LNCAP (cell line): Measurements from ENCODE around the gene SHISA2.

ENCODE experiments used
- TF ChIP-seq, protein P1 (sequence below): fragments of 450-650 bp; IDR thresholded peaks from 2 replicates; pipeline ENCODE4 v1.5.1; 2017; ENCODE audit warnings: mild to moderate bottlenecking

Gene SHISA2

DNA sequence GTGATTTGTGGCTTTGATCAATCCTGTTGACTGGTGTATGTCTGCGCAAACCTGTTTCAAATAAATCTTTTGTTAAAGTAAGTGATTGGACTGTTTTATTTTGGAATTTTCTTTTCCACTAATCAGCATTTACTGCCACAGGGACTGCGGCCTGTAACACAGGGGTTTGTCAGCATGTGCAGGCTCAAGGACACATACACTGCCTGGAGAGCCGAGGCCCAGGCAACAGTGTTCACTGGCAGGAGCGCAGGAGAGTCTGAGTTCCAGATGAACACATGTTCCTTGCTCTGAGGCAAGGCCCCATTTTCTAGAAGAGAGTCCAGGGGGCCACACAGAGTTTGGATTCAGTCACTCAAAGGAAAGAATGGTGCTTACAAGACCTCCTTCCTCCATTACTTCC lies 26.0 kb downstream of the SHISA2 start:
- TF ChIP-seq, protein P1, sequence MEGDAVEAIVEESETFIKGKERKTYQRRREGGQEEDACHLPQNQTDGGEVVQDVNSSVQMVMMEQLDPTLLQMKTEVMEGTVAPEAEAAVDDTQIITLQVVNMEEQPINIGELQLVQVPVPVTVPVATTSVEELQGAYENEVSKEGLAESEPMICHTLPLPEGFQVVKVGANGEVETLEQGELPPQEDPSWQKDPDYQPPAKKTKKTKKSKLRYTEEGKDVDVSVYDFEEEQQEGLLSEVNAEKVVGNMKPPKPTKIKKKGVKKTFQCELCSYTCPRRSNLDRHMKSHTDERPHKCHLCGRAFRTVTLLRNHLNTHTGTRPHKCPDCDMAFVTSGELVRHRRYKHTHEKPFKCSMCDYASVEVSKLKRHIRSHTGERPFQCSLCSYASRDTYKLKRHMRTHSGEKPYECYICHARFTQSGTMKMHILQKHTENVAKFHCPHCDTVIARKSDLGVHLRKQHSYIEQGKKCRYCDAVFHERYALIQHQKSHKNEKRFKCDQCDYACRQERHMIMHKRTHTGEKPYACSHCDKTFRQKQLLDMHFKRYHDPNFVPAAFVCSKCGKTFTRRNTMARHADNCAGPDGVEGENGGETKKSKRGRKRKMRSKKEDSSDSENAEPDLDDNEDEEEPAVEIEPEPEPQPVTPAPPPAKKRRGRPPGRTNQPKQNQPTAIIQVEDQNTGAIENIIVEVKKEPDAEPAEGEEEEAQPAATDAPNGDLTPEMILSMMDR = no peak

DNA sequence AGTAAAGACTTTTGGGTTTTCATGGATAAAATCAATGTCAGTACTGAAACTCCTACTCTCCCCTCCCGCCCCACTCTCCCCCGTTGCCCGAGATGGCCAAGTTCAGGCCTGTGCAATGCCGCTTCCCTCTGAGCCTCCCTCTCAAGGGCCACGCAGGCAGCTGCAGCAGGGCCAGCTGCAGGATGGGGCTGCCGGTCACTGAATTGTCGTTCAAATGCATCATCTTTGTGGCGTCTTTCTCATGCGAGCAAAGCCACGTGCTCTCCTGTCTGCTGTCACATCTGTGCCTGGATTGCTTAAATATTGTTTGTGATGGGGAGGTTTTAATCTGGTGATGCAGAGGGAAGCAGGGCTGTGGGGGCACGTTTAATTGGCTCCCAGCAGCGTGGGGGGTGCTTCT lies 26.6 kb downstream of the SHISA2 start:
- TF ChIP-seq, protein P1 = no peak

DNA sequence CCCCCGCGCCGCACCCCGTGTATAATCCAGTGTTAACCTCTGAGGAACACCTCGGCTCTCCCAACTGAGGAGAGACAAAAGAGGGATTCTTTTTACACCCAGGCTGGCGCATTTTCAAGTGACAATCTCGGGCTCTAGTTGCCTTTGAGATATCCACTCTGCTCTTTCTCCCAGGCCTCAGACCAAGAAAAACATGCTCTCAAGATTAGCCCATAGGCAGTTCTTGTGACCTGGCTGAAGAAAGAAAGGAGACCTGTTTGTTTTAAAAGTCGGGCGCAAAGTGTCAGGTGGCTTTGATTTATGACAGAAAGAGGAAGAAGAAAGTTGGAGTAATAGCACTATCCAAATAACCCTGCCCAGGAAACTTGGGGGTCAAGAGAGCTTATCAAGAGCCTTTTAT lies 27.3 kb downstream of the SHISA2 start:
- TF ChIP-seq, protein P1 = no peak

DNA sequence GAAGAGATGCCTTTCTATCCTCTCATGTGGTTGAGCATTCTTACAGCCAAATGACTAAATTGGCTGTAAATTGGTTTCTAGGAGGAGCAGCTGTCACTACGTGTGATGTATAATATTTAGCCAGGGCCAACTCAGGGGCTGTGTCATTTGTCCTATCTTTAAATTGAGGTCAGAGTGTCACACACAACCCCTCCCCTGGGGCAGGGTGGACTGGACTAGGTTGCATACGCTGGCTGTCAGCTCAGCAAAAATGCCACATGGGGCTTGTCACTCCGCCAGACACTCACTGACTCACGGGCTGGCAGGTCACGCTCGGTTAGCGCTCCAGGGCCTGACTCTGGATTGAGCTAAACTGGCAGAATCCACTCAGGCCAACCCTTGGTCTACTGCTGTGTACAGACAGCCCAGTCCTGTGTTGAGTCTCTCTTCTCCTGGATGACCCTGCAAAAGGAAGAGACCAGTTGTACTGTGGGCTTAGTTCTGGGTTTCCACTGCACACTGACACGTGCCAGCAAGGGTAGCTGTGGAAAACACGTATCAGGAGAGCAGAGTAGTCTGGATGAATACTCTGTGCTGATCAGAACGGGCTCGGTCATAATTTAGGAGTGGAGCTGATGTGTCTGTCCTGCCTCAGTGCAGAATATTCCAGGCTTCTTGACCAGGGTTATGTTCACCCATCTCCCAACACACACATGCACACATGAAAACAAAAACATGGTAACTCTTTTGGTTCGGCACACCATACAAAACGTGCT lies 29.1 kb downstream of the SHISA2 start:
- TF ChIP-seq, protein P1 = no peak

DNA sequence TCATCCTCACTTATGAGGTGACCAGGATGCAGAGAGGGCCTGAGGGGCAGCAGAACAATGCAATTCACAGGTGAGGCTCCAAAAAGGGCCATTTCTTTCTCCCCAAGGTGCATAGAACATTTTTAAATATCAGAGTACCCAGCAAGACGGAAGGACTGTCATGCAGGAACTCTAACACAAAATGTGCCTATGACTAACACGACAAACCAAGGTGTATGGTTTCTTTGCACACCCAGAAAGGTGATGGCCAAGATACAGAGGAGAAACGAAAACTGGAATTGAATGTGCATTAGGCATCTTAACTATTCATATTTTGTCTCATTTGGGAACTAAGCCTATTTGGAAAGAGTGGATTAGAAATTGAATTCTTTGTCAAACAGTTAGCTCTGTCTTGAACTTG lies 29.9 kb downstream of the SHISA2 start:
- TF ChIP-seq, protein P1 = no peak

DNA sequence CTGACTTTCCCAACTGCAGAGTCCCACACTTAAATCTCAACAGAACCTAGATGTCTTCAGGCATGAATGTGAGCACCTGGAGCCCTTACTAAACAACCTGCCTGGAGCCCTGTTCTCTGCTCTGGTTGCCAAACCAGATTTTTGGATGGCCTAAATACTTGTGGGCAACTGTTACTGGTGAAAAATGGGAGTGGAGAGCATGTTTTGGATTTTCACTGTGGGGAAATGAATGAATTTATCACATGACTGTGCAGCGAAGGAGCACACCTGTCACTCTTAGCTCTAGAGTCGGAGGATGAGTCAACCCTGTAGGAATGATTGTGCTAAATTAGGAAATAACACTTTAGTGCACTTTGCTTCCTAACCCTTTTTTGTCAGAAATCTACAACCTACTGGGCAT lies 30.3 kb downstream of the SHISA2 start:
- TF ChIP-seq, protein P1 = no peak

DNA sequence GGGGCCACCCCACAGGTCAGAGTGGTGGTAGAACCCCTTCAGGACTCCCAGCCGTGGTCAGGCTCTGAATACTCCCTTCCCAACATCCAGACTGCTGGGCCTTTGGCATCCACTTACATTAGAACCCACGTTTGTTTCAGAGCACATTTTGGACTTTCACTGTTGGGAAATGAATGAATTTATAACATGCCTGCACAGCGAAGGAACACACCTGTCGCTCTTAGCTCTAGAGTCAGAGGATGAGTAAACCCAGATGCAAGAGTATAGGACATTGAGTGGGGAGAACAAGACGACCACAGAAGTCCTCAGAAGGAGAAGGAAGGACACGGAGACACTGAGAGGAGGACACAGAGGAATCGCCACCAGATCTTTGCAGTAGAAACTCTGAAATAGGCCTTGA lies 30.9 kb downstream of the SHISA2 start:
- TF ChIP-seq, protein P1 = no peak
